ENCODE data around the gene GJB4.

GJB4 gene

DNA sequence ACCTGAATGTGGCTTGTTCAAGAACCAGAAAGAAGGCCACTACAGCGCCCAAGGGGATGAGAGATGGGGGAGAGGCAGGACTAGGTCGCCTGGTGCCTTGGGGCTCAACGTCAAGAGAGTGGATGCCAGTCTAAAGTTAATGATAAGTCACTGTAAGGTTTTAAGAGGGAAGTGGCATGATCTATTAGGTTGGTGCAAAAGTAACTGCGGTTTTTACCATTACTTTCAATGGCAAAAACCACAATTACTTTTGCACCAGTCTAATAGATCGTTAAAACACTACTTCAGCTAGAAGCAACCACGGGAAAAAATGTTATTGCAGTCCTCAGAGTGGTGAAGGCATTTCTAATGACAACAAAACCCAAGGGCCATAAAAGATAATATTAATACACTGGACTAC lies 18.8 kb downstream of the GJB4 start:
- DNase-seq (ENCODE audit: low read depth), result no peak

DNA sequence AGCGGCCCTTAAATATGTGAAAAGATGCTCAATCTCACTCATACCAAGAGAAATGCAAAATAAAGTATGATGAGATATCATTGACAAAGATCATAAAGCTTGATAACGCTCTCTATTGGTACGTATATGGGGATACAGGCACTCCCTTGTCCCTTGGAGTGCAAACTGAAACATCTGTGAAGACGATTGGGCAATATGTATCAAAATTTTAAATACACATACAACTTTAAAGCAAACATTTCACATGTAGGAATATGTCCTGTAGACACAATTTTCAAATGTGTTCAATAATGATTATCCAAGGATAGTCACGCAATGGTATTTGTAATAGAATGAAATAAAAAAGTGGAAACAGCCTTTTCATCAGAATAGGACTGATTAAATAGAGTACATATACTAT lies 19.5 kb downstream of the GJB4 start:
- no peak for DNase-seq (ENCODE audit: low read depth)

DNA sequence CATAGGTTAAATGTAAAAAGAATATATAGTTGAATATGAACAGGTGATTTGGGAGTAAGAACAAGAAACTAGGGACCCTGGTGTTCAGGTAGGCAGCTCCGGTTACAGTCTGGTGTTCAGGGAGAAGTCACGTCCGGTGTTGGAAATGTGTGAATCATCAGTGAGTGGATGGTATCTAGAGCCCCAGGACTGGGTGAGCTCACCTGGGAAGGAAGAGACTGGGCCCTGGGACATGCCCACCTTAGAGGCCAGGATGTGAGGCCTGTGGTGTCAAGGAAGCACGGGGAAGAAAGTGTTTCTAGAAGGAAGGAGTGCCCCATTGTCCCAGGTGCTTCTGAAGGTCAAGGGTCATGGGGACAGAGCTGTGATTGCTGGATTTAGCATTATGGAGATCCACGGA lies 20.0 kb downstream of the GJB4 start:
- no peak for DNase-seq (ENCODE audit: low read depth)

DNA sequence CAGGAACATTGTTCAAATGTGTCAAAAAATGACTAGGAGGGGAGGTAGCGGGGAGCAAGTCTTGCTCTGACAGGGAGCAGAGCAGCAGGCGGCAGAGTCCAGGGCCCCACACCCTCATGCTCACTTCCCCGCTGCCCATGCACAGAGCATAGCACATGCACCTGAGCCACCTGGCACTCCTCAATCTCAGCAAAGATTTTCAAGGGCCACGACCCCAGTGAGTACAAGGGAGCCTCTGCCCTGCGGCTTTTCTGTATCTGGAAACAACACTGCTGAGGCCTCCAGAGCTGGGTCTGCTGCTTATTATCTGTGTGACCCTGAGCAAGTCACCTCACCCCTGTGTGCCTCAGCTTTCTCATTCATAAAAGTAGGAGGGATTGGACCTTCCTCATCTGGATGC lies 20.4 kb downstream of the GJB4 start:
- no peak for DNase-seq (ENCODE audit: low read depth)

DNA sequence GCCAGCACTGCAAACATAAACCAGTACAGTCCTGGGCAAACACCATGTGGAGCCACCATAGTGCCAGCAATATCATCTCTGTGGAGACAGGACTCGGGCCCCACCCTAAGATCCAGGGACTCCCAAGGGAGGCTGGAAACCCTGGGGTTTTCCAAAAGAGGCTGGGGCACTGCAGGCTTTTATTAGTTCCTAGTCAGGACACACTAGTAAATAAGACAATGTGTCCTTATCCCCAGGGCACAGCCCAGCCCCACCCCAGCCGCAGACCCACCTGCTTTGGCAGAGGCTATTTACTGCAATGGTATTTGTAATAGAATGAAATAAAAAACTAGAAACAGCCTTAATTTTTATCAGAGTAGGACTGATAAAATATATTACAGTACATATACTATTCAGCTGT lies 21.0 kb downstream of the GJB4 start:
- DNase-seq (ENCODE audit: low read depth), result no peak

DNA sequence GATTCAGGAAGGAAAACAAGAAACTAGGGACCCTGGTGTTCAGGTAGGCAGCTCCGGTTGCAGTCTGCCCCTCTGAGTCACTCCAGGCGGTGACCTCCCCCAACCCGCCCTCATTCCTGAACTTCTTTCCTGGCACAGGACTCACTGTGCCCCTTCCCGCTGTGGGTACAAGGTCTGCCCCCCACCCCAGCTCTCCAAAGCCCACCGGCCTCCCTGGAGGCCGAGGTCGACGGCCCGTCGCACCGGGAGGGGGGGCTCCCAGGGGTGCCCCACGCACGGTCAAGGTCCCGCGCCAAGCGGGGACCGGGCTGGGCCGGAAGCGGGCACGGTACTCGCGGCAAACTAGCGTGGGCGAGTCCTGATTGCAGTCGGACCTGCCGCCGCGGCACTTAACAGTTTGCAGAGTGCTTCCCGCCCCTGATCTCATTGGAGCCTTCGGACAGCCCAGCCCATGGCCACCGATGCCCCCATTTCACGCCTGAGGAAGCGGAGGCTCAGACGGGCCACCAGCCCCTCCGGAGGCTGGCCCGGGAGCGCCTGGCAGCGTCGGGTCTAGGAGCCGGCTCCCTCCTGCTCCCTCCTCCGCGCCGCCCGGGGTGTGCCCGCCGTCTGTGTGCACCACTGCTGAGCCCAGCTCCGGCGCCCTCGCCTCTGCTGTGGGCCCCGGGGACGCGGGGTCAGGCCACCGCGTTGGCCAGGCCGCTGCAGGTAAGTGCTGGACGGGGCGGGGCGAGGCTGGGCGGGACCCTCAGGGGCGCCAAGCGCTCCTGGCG lies 21.7 kb downstream of the GJB4 start, which contains the start of gene GJB3:
Gene GJB3, plus strand, starts transcription at position 144 of the 773 bp plus-strand sequence. CDS start 3,549 bp downstream, outside the sequence.
- DNase-seq (ENCODE audit: low read depth), result no peak

DNA sequence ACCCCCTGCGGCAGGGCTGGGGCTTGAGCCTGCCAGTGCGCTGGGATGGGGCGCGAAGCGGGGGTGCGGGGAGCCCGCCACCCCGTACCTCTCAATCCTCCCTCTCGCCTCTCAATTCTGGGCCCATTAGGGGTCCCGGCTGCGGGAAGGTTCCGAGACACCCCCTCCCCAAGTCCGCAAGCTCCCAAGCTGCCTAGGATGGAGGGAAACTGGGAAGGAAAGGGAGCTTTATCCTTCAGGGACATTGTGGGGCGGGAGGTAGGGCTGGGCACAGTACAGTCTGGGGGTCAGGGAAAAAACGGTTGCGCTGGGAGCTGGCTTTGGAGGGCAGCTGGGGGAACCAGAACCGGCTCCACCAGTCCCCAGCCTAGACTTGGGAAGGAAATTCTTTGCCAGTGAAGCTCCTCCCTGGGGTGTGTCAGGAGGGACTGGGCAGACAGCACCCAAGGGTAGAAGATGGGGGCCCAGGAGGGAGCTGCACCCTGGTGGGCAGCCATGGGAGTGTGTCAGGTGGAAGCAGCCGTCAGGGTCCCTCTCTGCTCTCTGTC lies 22.4 kb downstream of the GJB4 start:
- DNase-seq (ENCODE audit: low read depth), result no peak

DNA sequence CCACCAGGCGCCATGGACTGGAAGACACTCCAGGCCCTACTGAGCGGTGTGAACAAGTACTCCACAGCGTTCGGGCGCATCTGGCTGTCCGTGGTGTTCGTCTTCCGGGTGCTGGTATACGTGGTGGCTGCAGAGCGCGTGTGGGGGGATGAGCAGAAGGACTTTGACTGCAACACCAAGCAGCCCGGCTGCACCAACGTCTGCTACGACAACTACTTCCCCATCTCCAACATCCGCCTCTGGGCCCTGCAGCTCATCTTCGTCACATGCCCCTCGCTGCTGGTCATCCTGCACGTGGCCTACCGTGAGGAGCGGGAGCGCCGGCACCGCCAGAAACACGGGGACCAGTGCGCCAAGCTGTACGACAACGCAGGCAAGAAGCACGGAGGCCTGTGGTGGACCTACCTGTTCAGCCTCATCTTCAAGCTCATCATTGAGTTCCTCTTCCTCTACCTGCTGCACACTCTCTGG lies 25.2 kb downstream of the GJB4 start:
- no peak for DNase-seq (ENCODE audit: low read depth)

DNA sequence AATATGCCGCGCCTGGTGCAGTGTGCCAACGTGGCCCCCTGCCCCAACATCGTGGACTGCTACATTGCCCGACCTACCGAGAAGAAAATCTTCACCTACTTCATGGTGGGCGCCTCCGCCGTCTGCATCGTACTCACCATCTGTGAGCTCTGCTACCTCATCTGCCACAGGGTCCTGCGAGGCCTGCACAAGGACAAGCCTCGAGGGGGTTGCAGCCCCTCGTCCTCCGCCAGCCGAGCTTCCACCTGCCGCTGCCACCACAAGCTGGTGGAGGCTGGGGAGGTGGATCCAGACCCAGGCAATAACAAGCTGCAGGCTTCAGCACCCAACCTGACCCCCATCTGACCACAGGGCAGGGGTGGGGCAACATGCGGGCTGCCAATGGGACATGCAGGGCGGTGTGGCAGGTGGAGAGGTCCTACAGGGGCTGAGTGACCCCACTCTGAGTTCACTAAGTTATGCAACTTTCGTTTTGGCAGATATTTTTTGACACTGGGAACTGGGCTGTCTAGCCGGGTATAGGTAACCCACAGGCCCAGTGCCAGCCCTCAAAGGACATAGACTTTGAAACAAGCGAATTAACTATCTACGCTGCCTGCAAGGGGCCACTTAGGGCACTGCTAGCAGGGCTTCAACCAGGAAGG lies 25.8 kb downstream of the GJB4 start:
- no peak for DNase-seq (ENCODE audit: low read depth)

DNA sequence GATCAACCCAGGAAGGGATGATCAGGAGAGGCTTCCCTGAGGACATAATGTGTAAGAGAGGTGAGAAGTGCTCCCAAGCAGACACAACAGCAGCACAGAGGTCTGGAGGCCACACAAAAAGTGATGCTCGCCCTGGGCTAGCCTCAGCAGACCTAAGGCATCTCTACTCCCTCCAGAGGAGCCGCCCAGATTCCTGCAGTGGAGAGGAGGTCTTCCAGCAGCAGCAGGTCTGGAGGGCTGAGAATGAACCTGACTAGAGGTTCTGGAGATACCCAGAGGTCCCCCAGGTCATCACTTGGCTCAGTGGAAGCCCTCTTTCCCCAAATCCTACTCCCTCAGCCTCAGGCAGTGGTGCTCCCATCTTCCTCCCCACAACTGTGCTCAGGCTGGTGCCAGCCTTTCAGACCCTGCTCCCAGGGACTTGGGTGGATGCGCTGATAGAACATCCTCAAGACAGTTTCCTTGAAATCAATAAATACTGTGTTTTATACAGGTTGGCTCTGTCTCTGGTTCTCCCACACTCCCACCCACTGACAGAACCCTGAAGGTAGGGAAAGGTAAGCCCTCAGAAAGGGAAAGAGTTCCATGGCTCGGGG lies 26.4 kb downstream of the GJB4 start:
- DNase-seq (ENCODE audit: low read depth), result no peak

DNA sequence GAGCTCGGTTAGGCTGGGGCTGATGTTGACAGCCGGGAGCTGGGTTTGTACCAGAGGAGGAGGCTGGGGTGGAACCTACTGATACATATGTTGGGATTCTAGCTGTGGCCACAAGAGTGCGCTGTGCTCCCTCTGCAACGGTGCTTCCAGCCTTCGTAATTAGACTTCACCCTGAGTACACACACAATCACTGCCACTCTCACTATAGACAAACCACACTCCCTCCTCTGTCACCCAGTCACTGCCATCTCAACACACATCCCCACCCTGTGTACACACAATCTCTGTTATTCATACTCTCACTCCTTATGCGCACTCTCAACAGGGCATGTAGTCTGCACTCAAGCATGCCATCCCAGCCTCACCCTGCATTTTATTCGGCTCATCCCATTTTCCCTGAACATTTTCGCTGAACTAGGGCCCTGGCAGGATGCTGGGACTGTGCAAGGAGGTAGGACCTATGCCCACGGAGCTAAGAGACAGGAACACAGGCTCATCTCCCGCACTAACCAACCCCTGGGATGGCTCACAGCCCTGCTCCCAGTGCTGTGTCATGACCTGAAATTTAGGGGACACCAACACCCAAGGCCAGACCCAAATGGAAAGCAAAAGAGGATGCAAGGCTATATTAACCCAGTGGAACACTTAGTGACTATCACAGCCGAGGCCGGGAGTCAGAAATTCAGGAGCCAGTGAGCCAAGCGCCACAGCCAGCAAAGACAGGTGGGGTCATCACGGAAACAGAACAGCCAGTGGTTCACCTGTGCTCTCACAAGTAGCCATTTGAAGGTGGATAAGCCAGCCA lies 27.2 kb downstream of the GJB4 start:
- DNase-seq (ENCODE audit: low read depth), result peak; percentile 25

DNA sequence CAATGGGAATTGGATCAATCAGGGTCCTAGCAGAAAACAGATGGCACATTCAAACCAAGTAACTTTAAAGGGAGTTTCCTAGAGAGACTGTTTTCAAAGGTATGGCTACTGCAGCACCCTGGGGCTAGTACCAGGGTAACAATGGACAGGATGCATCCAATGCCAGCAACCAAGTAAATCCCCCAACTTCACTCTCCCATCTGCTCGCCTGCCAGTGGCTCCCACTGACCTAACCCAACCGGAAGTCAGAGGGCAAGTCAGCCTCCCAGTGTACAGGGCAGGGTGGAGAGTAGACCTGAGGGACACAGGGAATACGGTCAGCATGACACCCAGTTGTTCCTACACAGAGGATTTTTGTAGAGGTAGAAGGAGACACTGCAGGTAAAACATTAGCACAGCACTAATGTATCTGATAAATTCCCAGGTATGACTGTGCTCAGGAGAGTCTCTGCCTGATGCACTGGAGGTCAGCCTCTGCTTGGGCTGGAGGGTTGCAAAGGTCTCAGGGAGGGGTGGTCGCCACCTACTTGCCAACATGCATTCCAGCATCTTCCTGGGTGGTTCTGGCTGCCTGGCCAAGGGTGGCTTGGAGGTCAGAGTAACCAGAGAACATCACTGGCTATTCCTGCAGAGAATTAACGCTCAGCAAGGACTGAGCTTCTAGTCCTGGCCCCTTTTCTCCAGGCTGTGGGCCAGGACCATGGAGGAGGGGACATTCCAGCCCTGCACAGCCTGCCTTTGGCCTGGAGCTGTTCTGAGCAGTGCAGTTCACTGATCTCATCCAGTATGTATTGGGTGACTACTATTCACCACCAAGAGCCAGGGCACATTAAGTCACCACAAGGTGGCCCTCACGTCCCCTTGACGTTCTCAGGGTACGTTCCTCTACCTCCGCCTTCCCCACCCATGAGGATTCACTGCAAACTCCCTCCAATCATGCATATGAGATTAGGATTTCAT lies 28.2 kb downstream of the GJB4 start:
- DNase-seq (ENCODE audit: low read depth), result no peak

DNA sequence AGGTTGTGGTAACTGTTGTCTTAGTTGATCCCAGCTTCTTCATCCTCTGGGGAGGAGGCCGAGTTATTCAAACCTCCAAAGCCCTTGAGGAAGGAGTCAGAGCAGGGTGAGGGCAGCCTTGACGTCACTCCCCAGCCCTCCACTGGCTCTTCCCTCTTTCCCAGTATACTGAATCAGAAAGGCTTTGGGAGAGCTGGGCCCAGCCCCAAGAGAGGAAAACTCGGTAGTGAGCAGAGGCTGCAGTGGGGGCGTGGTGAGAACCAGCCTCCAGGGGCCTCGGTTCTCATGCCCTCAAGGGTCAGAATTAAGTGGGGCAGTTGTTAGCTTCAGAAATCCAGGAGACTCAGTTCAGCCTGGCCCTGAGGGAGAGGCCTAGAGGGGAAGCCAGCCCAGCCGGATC lies 31.4 kb downstream of the GJB4 start:
- DNase-seq (ENCODE audit: low read depth), result no peak

DNA sequence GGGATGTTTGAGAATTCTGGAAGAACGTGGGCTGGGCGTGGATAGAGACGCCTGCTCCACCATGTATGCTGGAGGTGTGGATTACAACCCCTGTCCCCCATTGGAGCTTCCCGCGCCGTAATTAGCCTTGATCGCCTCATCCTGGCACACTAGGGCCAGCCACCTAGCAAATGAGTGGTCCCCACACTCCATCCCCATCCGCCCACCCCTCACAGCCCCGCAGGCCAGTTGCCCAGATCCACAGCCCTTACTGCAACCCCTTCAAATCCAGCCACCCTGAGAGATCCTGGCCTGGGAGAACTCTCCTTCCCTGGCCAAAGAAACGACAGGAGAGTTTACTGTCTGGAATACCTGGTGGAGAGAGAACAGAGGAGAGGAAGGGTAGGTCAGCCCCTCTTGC lies 32.9 kb downstream of the GJB4 start:
- no peak for DNase-seq (ENCODE audit: low read depth)

DNA sequence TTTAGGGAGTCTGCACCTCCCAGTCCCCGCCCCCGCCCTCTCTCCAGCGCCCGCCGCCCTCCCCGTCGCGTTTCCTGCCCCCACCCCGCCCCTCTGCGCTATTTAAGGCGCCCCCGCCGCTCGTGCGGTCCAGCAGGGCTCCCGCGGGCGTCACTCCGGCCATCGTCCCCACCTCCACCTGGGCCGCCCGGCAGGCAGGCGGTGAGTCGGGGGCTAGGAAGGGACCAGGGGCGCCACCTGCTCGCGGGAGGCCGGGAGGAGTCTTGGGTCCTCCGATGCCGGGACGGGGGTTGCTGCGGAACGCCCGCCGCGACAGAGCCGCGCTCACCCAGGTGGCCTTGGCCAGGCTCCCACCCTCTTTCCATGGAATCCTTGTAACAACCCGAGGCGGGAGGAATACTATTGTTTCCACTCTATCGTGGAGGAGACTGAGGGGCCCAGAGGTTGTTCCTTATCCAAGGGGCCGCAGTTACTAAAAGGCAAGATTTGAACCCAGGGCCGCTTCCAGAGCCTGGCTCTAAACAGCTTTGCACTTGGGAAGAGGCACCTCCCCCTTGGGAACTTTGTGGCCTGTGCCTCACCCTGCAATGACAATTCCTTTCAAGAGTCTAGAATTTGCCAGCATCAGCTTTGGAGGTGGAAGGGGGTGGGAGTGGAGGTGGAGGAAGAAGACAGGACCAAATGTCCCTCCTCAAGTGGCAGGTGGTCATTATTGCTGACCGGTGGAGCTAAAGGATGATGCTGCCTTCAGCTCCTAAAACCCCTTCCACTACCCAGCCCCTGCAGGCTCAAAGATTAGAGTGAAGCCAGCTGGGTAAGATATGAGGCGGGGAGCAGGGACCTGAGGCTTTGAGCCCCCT lies 33.6 kb downstream of the GJB4 start, which contains the start of gene GJA4:
Gene GJA4, plus strand, starts transcription at position 132 of the 860 bp plus-strand sequence. CDS start 1,215 bp downstream, outside the sequence.
- DNase-seq (ENCODE audit: low read depth), result no peak

DNA sequence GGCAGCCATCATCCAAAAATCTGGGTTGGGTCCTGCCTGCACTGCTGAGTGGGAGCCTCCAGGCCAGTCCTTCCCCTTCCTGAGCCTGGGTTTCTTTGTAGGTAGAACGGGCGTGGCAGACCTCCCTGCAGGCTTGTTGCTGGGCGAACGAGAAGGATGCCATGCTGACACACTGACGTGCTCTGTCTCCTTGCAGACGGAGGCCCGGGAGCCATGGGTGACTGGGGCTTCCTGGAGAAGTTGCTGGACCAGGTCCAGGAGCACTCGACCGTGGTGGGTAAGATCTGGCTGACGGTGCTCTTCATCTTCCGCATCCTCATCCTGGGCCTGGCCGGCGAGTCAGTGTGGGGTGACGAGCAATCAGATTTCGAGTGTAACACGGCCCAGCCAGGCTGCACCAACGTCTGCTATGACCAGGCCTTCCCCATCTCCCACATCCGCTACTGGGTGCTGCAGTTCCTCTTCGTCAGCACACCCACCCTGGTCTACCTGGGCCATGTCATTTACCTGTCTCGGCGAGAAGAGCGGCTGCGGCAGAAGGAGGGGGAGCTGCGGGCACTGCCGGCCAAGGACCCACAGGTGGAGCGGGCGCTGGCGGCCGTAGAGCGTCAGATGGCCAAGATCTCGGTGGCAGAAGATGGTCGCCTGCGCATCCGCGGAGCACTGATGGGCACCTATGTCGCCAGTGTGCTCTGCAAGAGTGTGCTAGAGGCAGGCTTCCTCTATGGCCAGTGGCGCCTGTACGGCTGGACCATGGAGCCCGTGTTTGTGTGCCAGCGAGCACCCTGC lies 34.7 kb downstream of the GJB4 start:
- DNase-seq (ENCODE audit: low read depth), result no peak

DNA sequence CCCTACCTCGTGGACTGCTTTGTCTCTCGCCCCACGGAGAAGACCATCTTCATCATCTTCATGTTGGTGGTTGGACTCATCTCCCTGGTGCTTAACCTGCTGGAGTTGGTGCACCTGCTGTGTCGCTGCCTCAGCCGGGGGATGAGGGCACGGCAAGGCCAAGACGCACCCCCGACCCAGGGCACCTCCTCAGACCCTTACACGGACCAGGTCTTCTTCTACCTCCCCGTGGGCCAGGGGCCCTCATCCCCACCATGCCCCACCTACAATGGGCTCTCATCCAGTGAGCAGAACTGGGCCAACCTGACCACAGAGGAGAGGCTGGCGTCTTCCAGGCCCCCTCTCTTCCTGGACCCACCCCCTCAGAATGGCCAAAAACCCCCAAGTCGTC lies 35.2 kb downstream of the GJB4 start:
- DNase-seq (ENCODE audit: low read depth), result no peak

DNA sequence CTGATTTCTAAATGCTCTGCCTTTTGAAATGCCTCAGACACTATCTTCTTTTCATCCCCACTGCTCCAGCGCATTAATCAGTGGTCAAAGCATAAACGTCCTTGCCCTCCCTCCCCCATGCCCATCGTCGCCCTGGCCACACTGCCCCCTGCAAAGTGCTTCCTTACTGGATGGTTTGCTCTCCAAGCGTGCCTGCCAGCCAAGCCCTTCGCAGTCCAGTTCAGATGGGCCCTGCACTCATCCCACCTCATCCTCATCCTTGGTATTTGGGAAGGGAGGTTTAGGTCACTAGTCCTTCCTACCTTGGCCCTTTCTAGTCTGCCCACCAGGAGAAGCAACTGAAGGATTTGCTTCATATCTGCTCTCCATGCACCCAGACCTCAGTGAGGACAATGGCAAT lies 36.4 kb downstream of the GJB4 start:
- DNase-seq (ENCODE audit: low read depth), result no peak

DNA sequence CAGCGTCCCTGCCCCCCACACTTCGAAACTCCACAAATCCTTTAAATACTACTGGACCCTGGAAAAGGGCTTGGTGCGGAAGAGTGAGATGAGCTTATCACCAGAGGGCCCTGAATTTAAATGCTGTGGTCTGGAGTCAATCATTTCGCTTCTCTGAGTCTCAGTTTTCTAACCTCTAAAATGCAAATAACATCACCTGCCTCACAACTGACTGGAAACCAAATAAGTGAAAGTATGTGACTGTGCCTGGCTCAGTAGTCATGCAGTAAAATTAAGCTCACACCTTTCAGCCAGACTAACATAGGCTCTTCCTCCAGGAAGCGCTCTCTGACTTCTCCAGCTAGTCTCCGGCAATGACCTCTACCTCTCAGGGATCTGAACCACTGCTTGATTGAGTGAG lies 37.5 kb downstream of the GJB4 start:
- DNase-seq (ENCODE audit: low read depth), result no peak
